GM18870 (cell line): ENCODE data around the gene SVOP.

Source experiments
- ATAC-seq: cut with Tn5 transposase; IDR thresholded peaks from one replicate; pipeline ENCODE4 v1.9.1; 2021; ENCODE audit warnings: moderate library complexity; ENCODE audit not compliant: unreplicated experiment

SVOP gene

GRCh38 chr12:108939594-108939993 lies 81.3 kb downstream of the SVOP start:
- ATAC-seq, result no peak

- no peak for ATAC-seq
These were observed 82.5 kb downstream of the SVOP start for GRCh38 chr12:108938247-108938924.

GRCh38 chr12:108935159-108935763 lies 85.6 kb downstream of the SVOP start:
- no peak for ATAC-seq

- no peak for ATAC-seq
These were observed 86.9 kb downstream of the SVOP start for GRCh38 chr12:108933949-108934348.

- ATAC-seq, result no peak
These were observed 90.1 kb downstream of the SVOP start for GRCh38 chr12:108930756-108931155.

- no peak for ATAC-seq
These were observed 90.7 kb downstream of the SVOP start for GRCh38 chr12:108930155-108930554.

- ATAC-seq, result no peak
These were observed 92.2 kb downstream of the SVOP start for GRCh38 chr12:108928695-108929094.

GRCh38 chr12:108922918-108923317 lies 98.0 kb downstream of the SVOP start:
- ATAC-seq, result no peak

- no peak for ATAC-seq
These were observed 98.9 kb downstream of the SVOP start for GRCh38 chr12:108921946-108922345.

GRCh38 chr12:108918960-108919642 lies 101.8 kb downstream of the SVOP start:
- ATAC-seq, result no peak

GRCh38 chr12:108918206-108918605 lies 102.7 kb downstream of the SVOP start:
- ATAC-seq, result no peak

- ATAC-seq, result no peak
These were observed 104.5 kb downstream of the SVOP start for GRCh38 chr12:108916336-108916735.

- ATAC-seq, result no peak
These were observed 105.2 kb downstream of the SVOP start for GRCh38 chr12:108915632-108916133.

GRCh38 chr12:108914121-108914531 lies 106.7 kb downstream of the SVOP start:
- ATAC-seq, result no peak

- no peak for ATAC-seq
These were observed 108.5 kb downstream of the SVOP start for GRCh38 chr12:108912361-108912760.

- ATAC-seq, result no peak
These were observed 109.0 kb downstream of the SVOP start for GRCh38 chr12:108911915-108912314.

- ATAC-seq, result no peak
These were observed 110.5 kb downstream of the SVOP start for GRCh38 chr12:108910336-108910735.

- ATAC-seq, result no peak
These were observed 113.0 kb downstream of the SVOP start for GRCh38 chr12:108907839-108908351.

GRCh38 chr12:108906971-108907370 lies 113.9 kb downstream of the SVOP start:
- ATAC-seq, result no peak

GRCh38 chr12:108905725-108906124 lies 115.1 kb downstream of the SVOP start:
- no peak for ATAC-seq

GRCh38 chr12:108899145-108899544 lies 121.7 kb downstream of the SVOP start:
- no peak for ATAC-seq

GRCh38 chr12:108896817-108897216 lies 124.1 kb downstream of the SVOP start:
- ATAC-seq, result no peak
